GM23248 (cell line): ENCODE results near the gene ERC2. TPM values are rescaled to one million over a fixed set of nuclear protein-coding genes. Genes with fewer than 3 reads are reported as not detected.

ENCODE experiments used
- DNase-seq: peaks from one replicate; pipeline ENCODE4 v3.0.0-alpha.2; 2015
- H2AFZ ChIP-seq: fragments of 200-600 bp; sonication (generic); 2 replicates; pipeline ENCODE4 v1.6.1; 2016; ENCODE audit warnings: antibody characterized with exemption
- H3F3A ChIP-seq: fragments of 200-600 bp; sonication (generic); 2 replicates; pipeline ENCODE4 v1.6.1; 2016; ENCODE audit warnings: mild to moderate bottlenecking, antibody characterized with exemption, mixed run types; ENCODE audit not compliant: insufficient read depth
- H3K27ac ChIP-seq: fragments of 200-600 bp; sonication (generic); 2 replicates; pipeline ENCODE4 v1.5.1; 2016; ENCODE audit warnings: mild to moderate bottlenecking
- H3K27me3 ChIP-seq: fragments of 200-600 bp; sonication (generic); replicated peaks from 2 replicates; pipeline ENCODE4 v1.6.1; 2016; ENCODE audit warnings: mild to moderate bottlenecking; ENCODE audit not compliant: insufficient read depth
- H3K36me3 ChIP-seq: fragments of 200-600 bp; sonication (generic); 2 replicates; pipeline ENCODE4 v1.6.1; 2016; ENCODE audit warnings: low read depth, mild to moderate bottlenecking
- H3K4me1 ChIP-seq: fragments of 200-600 bp; sonication (generic); 2 replicates; pipeline ENCODE4 v1.6.1; 2016; ENCODE audit warnings: mild to moderate bottlenecking; ENCODE audit not compliant: insufficient read depth
- H3K4me2 ChIP-seq: fragments of 200-600 bp; sonication (generic); one replicate; pipeline ENCODE4 v1.6.1; 2016; ENCODE audit warnings: mild to moderate bottlenecking; ENCODE audit not compliant: unreplicated experiment
- H3K4me3 ChIP-seq: fragments of 200-600 bp; sonication (generic); 2 replicates; pipeline ENCODE4 v1.5.1; 2016; ENCODE audit warnings: mild to moderate bottlenecking
- H3K79me2 ChIP-seq: fragments of 200-600 bp; sonication (generic); 2 replicates; pipeline ENCODE4 v1.6.1; 2016; ENCODE audit warnings: mild to moderate bottlenecking; ENCODE audit not compliant: insufficient read depth
- H3K9ac ChIP-seq: fragments of 200-600 bp; sonication (generic); 2 replicates; pipeline ENCODE4 v1.6.1; 2016; ENCODE audit warnings: mild to moderate bottlenecking
- H3K9me2 ChIP-seq: fragments of 200-600 bp; sonication (generic); 2 replicates; pipeline ENCODE4 v1.6.1; 2016; ENCODE audit warnings: mixed run types, mild to moderate bottlenecking, moderate library complexity; ENCODE audit not compliant: insufficient read depth
- H3K9me3 ChIP-seq: fragments of 200-600 bp; sonication (generic); one replicate; pipeline ENCODE4 v1.6.1; 2017; ENCODE audit warnings: low read depth
- H4K20me1 ChIP-seq: fragments of 200-600 bp; sonication (generic); 2 replicates; pipeline ENCODE4 v1.6.0; 2016; ENCODE audit not compliant: insufficient read depth
- EZH2 ChIP-seq: fragments of 200-600 bp; sonication (generic); IDR thresholded peaks from 2 replicates; pipeline ENCODE4 v1.6.1; 2018; ENCODE audit warnings: antibody characterized with exemption, mild to moderate bottlenecking; ENCODE audit not compliant: insufficient read depth, poor library complexity, severe bottlenecking
- EZH2phosphoT487 ChIP-seq: fragments of 200-600 bp; sonication (generic); IDR thresholded peaks from 2 replicates; pipeline ENCODE4 v1.6.1; 2018; ENCODE audit warnings: antibody characterized with exemption, moderate library complexity, mild to moderate bottlenecking, low read depth; ENCODE audit not compliant: insufficient read depth
- WGBS, 2 experiments: methylation state at CpG; one replicate each; pipeline ENCODE4 v1.1.6; 2015 to 2017; ENCODE audit warnings: low lambda C conversion rate in 2 of 2, low coverage in 1 of 2; ENCODE audit errors: missing lambda C conversion rate in 2 of 2; 5-methylcytosine and 5-hydroxymethylcytosine counted together
- in situ Hi-C: fragments of 300-500 bp; cut with MboI; formaldehyde crosslinking; loops from 2 replicates; pipeline ENCODE4 v1.15.0; 2020
- polyA plus RNA-seq: library from polyadenylated mRNA; unstranded; fragments of >200 nt; fragmentation: Nextera tagmentation; extraction: Ambion mirVana; gene quantifications from 2 replicates; pipeline ENCODE4 v1.2.1, GENCODE V29; 2016
- total RNA-seq: library from RNA; depleted of rRNA; stranded (reverse); fragments of >200 nt; shearing (Covaris generic); gene quantifications from 2 replicates; pipeline ENCODE4 v1.2.3, GENCODE V29; 2014

The ERC2 gene
- total and polyA plus RNA-seq, 2 experiments from 2014 or later, result not detected

- peaks cover 98% of the 10 kb centered on the region for H3K79me2 ChIP-seq
- H3K27me3 ChIP-seq, result no peaks in the 10 kb centered on the region
- WGBS, 2 experiments, result 5 to 7% methylated on average over 28 to 38 of the region's 38 CpGs
- H3K4me1 ChIP-seq, result peaks cover 26% of the 10 kb centered on the region
- in situ Hi-C loops, result loop anchor here (10.0 to 25.0 kb wide), 3 partner anchors 318 to 1045 kb away; no protein-coding TSS in a partner anchor
- peaks cover 18% of the 10 kb centered on the region for H3K36me3 ChIP-seq
- H3K4me2 ChIP-seq, result peak overlapping the region; percentile 75
- H3F3A ChIP-seq, result peaks cover 54% of the 10 kb centered on the region
- H3K27ac ChIP-seq, result peak overlapping the region; percentile 73
- H3K9me3 ChIP-seq, result no peaks in the 10 kb centered on the region
- peak overlapping the region; percentile 5; the same call in 1 of the 2 replicates for H2AFZ ChIP-seq
- TF ChIP-seq EZH2, result no peak
- no peak for TF ChIP-seq EZH2phosphoT487
- no peaks in the 10 kb centered on the region for H4K20me1 ChIP-seq
- no peaks in the 10 kb centered on the region for H3K9me2 ChIP-seq
- H3K4me3 ChIP-seq, result peak overlapping the region; percentile 97
- DNase-seq, result peak; percentile 68
- peak overlapping the region; percentile 78 for H3K9ac ChIP-seq
Observed at GRCh38 chr3:55482496-55483195, 985.6 kb downstream of the ERC2 start.

GRCh38 chr3:55481744-55482495 is 986.3 kb downstream of the ERC2 start:
- DNase-seq, result peak; percentile 73
- H3K9me2 ChIP-seq, result no peaks in the 10 kb centered on the region
- H3K4me1 ChIP-seq, result peaks cover 33% of the 10 kb centered on the region
- H3K9me3 ChIP-seq, result no peaks in the 10 kb centered on the region
- no peaks in the 10 kb centered on the region for H4K20me1 ChIP-seq
- TF ChIP-seq EZH2 (no peak), EZH2phosphoT487 (no peak)
- in situ Hi-C loops, result loop anchor here (10.0 to 25.0 kb wide), 3 partner anchors 317 to 1045 kb away; no protein-coding TSS in a partner anchor
- no peaks in the 10 kb centered on the region for H3K27me3 ChIP-seq
- peak overlapping the region; percentile 5; the same call in 1 of the 2 replicates for H2AFZ ChIP-seq
- peaks cover 25% of the 10 kb centered on the region for H3K36me3 ChIP-seq
- peak overlapping the region; percentile 97 for H3K4me3 ChIP-seq
- H3K4me2 ChIP-seq, result peak overlapping the region; percentile 75
- peak overlapping the region; percentile 73 for H3K27ac ChIP-seq
- 4 to 5% methylated on average over 29 to 32 of the region's 37 CpGs for WGBS, 2 experiments
- H3K9ac ChIP-seq, result peak overlapping the region; percentile 78
- H3F3A ChIP-seq, result peaks cover 58% of the 10 kb centered on the region
- H3K79me2 ChIP-seq, result peaks cover 98% of the 10 kb centered on the region

DNA sequence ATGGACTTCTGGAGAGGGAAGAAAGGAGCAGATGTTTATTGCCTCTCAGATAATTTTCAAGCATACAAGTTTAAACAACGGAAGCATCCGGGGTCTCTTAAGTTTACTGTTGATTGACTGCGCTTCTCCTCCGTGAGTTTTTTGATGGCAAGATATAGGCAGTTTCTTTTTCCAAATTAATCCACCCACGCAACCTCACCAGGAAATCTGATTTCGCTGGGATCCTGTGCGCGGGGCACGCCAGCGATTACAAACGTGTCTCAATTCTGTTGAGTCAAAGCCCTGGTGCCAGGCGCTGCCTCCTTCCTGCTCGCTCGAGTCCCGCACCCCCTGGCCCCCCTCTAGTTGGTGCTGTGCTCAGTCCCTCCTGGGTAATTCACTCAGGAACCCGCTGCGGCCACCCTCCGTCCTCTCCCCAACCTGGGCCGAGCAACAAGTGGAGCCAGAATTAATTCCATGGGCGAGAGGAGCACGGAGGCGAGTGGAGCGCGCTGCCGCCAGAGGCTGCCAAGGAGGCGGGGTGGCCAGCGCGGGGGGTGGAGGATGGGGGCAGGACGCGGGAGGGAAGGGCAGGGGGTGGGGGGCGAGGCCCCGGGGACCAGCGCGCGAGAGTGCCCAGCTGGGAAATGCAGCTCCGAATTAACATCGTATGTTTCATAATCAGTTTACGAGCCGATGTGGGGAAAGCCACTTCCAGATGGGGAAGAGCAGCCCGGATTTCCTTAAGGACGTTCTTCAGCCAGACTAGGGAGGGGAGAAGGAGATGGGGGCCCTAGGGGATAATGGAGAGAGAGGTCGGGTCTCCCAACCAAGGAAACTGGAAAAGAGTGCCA is 987.1 kb downstream of the ERC2 start:
- no peaks in the 10 kb centered on the region for H4K20me1 ChIP-seq
- H3F3A ChIP-seq, result peaks cover 66% of the 10 kb centered on the region
- H3K4me1 ChIP-seq, result peaks cover 41% of the 10 kb centered on the region
- 5 to 7% methylated on average over 35 to 42 of the region's 42 CpGs for WGBS, 2 experiments
- 0 out of 2 replicates have a peak overlapping the region, but pooled peaks have one; percentile 5 for H2AFZ ChIP-seq
- peak overlapping the region; percentile 78 for H3K9ac ChIP-seq
- H3K79me2 ChIP-seq, result peaks cover 98% of the 10 kb centered on the region
- TF ChIP-seq EZH2phosphoT487, result no peak
- DNase-seq, result peak; percentile 91
- H3K36me3 ChIP-seq, result peaks cover 32% of the 10 kb centered on the region
- peak overlapping the region; percentile 97 for H3K4me3 ChIP-seq
- H3K9me2 ChIP-seq, result no peaks in the 10 kb centered on the region
- H3K4me2 ChIP-seq, result peak overlapping the region; percentile 75
- H3K9me3 ChIP-seq, result no peaks in the 10 kb centered on the region
- H3K27ac ChIP-seq, result peak overlapping the region; percentile 73
- in situ Hi-C loops, result loop anchor here (10.0 to 25.0 kb wide), 3 partner anchors 316 to 1044 kb away; no protein-coding TSS in a partner anchor
- H3K27me3 ChIP-seq, result no peaks in the 10 kb centered on the region
